ENCODE results near the gene MYO15A.

Gene MYO15A

GRCh38 chr17:18160128-18160856 lies 51.7 kb downstream of the MYO15A start:
- DNase-seq, result no peak

GRCh38 chr17:18161207-18162145 lies 52.9 kb downstream of the MYO15A start:
- DNase-seq, result no peak

- no peak for DNase-seq
Observed at GRCh38 chr17:18163547-18163946, 55.0 kb downstream of the MYO15A start.

GRCh38 chr17:18166894-18167293 lies 58.3 kb downstream of the MYO15A start:
- DNase-seq, result no peak

GRCh38 chr17:18167421-18167820 lies 58.9 kb downstream of the MYO15A start:
- no peak for DNase-seq

GRCh38 chr17:18172531-18173278 lies 64.1 kb downstream of the MYO15A start:
- DNase-seq, result no peak

- DNase-seq, result no peak
Observed at GRCh38 chr17:18173740-18174139, 65.2 kb downstream of the MYO15A start.

GRCh38 chr17:18176176-18176575 lies 67.6 kb downstream of the MYO15A start:
- no peak for DNase-seq

GRCh38 chr17:18177133-18177532 lies 68.6 kb downstream of the MYO15A start:
- DNase-seq, result no peak

- DNase-seq, result no peak
Observed at GRCh38 chr17:18177722-18178121, 69.2 kb downstream of the MYO15A start.

- DNase-seq, result no peak
Observed at GRCh38 chr17:18179196-18179595, 70.6 kb downstream of the MYO15A start.

- no peak for DNase-seq
Observed at GRCh38 chr17:18179804-18180203, 71.2 kb downstream of the MYO15A start.

- no peak for DNase-seq
Observed at GRCh38 chr17:18181358-18181757, 72.8 kb downstream of the MYO15A start.

- DNase-seq, result no peak
Observed at GRCh38 chr17:18182110-18182977, 73.8 kb downstream of the MYO15A start.

- DNase-seq, result no peak
Observed at GRCh38 chr17:18182978-18183333, 74.4 kb downstream of the MYO15A start.

GRCh38 chr17:18183334-18184142 lies 75.0 kb downstream of the MYO15A start, which contains the start of gene ALKBH5:
Gene ALKBH5 (plus strand): TSS chr17:18183828. CDS start chr17:18184244, 416 bp downstream.
- peak; percentile 98 for DNase-seq

- peak; percentile 78 for DNase-seq
Observed at GRCh38 chr17:18184143-18185031, 75.8 kb downstream of the MYO15A start.

GRCh38 chr17:18185391-18185790 lies 76.8 kb downstream of the MYO15A start:
- DNase-seq, result no peak

GRCh38 chr17:18185832-18186626 lies 77.5 kb downstream of the MYO15A start:
- no peak for DNase-seq

Data from central memory CD4-positive, alpha-beta T cell (primary cell).